CD4-positive, alpha-beta T cell treated with Interleukin-15 for 4 hours (primary cell): ENCODE data around the gene SLC6A13.
"Not testable (repeated sequence)": the region's sequence is repeated elsewhere in the genome, so short reads cannot be mapped to it uniquely, and the experiment has no call there.

Experiments used
- DNase-seq: peaks from one replicate; pipeline ENCODE4 v3.0.0-alpha.2; 2020; ENCODE audit warnings: low spot score

Gene SLC6A13

GRCh38 chr12:262817-263216 lies at the start of gene SLC6A13:
Gene SLC6A13 (minus strand): TSS chr12:262836. CDS start chr12:260052, 2,784 bp downstream.
- DNase-seq = no peak

DNA sequence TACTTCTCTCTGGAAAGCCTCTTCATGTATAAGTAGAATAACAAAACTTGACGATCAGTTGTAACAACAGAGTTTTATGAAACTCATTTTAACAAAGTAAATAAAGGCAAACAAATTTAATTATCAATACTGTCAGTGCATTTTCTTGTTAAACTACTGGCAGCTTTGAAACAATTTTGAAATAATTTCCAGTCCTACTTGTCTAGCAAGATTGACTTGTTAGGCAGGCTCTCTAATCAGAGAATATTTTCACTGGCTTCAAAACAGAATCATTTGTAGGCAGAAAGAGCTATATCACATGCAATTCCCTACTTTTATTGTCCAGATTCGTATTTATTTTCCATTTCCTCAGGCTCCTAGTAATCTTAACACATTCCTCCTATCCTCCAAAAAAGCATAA lies 45.9 kb upstream of the SLC6A13 start:
- DNase-seq = no peak

- no peak for DNase-seq
Observed at GRCh38 chr12:307406-307805, 44.8 kb upstream of the SLC6A13 start.

GRCh38 chr12:304805-305204 lies 42.2 kb upstream of the SLC6A13 start:
- no peak for DNase-seq

DNA sequence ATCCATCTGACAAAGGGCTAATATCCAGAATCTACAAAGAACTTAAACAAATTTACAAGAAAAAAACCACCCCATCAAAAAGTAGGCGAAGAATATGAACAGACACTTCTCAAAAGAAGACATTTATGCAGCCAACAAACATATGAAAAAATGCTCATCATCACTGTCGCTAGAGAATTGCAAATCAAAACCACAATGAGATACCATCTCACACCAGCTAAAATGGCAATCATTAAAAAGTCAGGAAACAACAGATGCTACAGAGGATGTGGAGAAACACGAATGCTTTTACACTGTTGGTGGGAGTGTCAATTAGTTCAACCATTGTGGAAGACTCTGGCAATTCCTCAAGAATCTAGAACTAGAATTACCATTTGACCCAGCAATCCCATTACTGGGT lies 40.1 kb upstream of the SLC6A13 start:
- not testable (repeated sequence) for DNase-seq

DNA sequence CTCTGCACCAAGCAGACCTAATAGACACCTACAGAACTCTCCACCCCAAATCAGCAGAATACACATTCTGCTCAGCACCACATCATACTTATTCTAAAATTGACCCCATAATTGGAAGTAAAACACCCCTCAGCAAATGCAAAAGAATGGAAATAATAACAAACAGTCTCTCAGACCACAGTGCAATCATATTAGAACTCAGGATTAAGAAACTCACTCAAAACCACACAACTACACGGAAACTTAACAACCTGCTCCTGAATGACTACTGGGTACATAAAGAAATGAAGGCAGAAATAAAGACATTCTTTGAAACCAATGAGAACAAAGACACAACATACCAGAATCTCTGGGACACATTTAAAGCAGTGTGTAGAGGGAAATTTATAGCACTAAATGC lies 37.5 kb upstream of the SLC6A13 start:
- not testable (repeated sequence) for DNase-seq

- not testable (repeated sequence) for DNase-seq
Observed at GRCh38 chr12:299511-299910, 36.9 kb upstream of the SLC6A13 start.

DNA sequence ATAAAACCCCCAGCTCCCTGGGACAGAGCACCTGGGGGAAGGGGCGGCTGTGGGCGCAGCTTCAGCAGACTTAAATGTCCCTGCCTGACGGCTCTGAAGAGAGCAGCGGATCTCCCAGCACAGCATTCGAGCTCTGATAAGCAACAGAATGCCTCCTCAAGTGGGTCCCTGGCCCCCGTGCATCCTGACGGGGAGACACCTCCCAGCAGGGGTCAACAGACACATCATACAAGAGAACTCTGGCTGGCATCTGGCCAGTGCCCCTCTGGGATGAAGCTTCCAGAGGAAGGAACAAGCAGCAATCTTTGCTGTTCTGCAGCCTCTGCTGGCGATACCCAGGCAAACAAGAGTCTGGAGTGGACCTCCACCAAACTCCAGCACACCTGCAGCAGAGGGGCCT lies 35.4 kb upstream of the SLC6A13 start:
- DNase-seq = not testable (repeated sequence)

GRCh38 chr12:295132-295531 lies 32.5 kb upstream of the SLC6A13 start:
- DNase-seq = no peak

GRCh38 chr12:293199-293598 lies 30.6 kb upstream of the SLC6A13 start:
- no peak for DNase-seq

GRCh38 chr12:292186-292585 lies 29.6 kb upstream of the SLC6A13 start:
- no peak for DNase-seq

DNA sequence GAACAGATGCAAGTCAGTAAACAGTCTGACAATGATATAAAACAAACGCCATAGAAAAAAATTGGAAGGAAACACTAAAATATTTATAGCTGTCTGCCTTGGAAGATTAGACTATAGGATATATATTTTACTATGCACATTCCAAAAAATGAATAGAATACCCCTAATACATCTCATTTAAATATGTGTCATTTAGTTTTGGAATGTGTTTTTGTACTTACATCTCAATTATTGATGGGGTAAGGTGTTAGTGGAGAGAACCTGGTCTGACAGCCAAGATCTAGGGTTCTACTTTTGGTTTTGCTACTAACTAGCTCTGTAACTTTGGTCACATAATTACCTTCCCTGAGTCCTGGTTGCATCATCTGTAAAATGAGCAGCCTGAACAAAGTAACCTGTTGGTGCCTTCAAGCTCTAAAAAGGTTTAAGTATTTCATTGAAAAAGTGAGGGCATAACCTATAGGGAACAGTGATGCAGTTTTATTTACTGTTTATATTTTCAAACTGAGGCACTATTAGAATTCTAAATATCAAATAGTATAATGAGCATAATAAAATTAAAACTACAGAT lies 28.6 kb upstream of the SLC6A13 start:
- no peak for DNase-seq

GRCh38 chr12:288687-289086 lies 26.1 kb upstream of the SLC6A13 start:
- DNase-seq = no peak

- no peak for DNase-seq
Observed at GRCh38 chr12:286531-287300, 24.1 kb upstream of the SLC6A13 start.

DNA sequence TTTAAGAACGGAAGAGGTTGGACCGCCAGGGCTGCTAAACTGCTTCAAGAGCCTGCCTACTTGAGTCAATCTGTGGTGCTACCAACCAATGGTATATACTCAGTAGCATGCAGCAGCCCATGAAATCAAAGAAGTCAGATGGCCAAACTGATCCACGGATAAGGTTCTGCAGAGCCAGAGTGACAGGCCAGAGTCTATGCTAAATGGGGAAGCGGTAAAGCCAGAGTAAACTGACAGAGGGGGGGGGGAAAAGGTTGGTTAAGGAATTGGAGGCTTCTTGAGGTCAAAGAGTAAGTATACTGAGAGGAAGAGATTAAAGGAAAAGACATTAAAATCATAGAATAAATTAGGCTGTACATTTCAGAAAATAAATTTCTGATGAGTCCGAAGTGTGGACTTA lies 15.4 kb upstream of the SLC6A13 start:
- no peak for DNase-seq

GRCh38 chr12:275812-276211 lies 13.2 kb upstream of the SLC6A13 start:
- no peak for DNase-seq

GRCh38 chr12:273382-273781 lies 10.7 kb upstream of the SLC6A13 start:
- DNase-seq = no peak

GRCh38 chr12:272942-273341 lies 10.3 kb upstream of the SLC6A13 start:
- DNase-seq = no peak

- DNase-seq = no peak
Observed at GRCh38 chr12:271161-271560, 8.5 kb upstream of the SLC6A13 start.

- no peak for DNase-seq
Observed at GRCh38 chr12:269191-269590, 6.6 kb upstream of the SLC6A13 start.

DNA sequence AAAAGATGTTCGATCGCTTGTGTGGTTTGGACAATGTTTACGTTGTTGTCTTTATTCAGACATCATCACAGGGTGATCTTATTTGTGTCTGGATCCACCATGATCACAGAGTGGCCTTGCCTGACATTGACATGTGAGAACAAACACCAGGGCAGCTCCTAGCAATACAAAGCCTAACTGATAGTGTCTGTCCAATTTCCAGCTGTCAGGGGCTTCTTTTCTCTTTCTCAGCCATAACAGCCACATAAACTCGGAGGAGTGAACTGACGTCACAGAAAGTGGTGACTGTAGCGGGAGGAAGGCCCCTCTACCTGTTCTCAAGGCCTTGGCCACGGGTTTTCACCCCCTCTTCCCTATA lies 5.8 kb upstream of the SLC6A13 start:
- DNase-seq = no peak

DNA sequence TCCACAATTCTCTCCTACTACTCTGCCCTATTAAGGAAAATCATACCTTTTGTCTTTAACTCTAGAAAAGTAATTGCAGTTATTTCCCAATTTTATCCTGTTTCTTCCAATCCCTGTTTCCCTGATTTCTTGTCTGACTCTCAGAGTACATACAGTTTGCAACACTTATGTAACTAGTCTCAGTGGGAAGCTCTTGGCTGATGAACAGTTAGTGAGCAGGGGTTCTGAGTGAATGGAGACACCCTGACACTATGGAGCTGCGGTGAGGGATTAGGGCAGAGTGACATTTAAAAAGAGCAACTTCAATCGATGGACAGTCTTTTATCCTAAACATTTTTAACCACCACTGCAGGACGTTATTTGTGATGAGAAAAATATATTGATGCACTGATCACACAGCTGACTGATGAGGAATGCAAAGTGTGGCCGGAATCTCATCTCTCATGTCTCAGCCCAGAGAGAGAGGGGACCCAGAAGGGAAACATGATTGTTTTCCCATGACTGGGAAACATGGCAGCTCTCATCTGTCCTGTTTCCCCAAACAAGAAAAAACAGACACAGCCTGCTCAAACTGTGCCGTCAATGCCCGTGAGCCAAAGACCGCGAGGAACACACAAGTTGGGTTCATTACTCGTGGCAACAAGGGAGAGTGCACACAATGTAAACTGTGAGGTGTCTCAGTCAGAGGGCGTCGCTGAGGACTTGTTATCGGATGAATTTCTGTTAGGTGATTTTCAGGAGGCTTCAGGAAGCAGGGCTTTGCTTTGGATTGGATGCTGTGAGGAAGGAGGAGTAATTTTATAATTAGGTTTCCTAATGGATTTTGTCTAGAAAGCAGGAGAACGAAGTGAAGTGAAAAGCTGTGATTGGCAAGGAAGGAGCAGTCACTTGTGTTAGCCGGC lies 5.2 kb upstream of the SLC6A13 start:
- DNase-seq = no peak

- DNase-seq = no peak
Observed at GRCh38 chr12:265096-265495, 2.5 kb upstream of the SLC6A13 start.
